ENCODE results near the gene C1QL2.
A peak's percentile ranks its signal among the peaks of the same experiment; 100 is the strongest.

Gene C1QL2

DNA sequence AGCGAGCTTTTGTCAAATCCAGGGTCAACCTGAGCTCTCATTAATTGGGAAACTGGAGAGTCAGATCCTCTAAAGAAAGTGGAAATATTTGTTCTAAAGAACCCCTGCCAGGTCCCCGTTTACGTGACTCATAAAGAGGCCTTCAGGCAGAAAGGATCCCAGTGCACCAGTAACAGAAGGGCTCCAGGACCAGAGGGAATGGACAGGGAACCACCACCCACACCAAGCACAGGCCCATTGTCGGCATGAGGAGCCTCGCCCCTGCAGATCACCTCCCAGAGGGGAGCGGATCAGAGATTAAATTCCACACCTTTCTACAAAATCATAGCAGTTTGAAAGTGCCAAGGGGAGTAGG lies 16.4 kb upstream of the C1QL2 start:
- TF ChIP-seq HDGF (IDR thresholded peaks at IDR 0.05; ENCODE audit: borderline replicate concordance): no peak
- TF ChIP-seq ELF4 (IDR thresholded peaks at IDR 0.05): no peak
- no peak for TF ChIP-seq FOXM1 (IDR thresholded peaks at IDR 0.05; ENCODE audit: borderline replicate concordance)
- no peak for TF ChIP-seq CTBP1 (IDR thresholded peaks at IDR 0.05; ENCODE audit: borderline replicate concordance)
- no peak for TF ChIP-seq PKNOX1 (IDR thresholded peaks at IDR 0.05)
- no peak for TF ChIP-seq TARDBP (IDR thresholded peaks at IDR 0.05)
- TF ChIP-seq ARNT (IDR thresholded peaks at IDR 0.05): no peak
- TF ChIP-seq FOXK2 (IDR thresholded peaks at IDR 0.05): no peak
- TF ChIP-seq ZNF384 (IDR thresholded peaks at IDR 0.05): no peak
- TF ChIP-seq SUZ12 (IDR thresholded peaks at IDR 0.05): no peak
- no peak for TF ChIP-seq SP1 (IDR thresholded peaks at IDR 0.05)
- TF ChIP-seq NFRKB (IDR thresholded peaks at IDR 0.05): no peak
- no peak for TF ChIP-seq BHLHE40 (IDR thresholded peaks at IDR 0.05; ENCODE audit: borderline replicate concordance)
- no peak for TF ChIP-seq LEF1 (IDR thresholded peaks at IDR 0.05; ENCODE audit: borderline replicate concordance)
- TF ChIP-seq FOXA1 (IDR thresholded peaks at IDR 0.05): no peak
- TF ChIP-seq L3MBTL2 (conservative IDR thresholded peaks at IDR 0.05): no peak
- ChIA-PET POLR2A (no interaction called here), CTCF (interaction anchor here (0.6 to 1.6 kb wide), 3 partner anchors 10 to 146 kb away, joined by 3 to 4 read pairs (median 4); no protein-coding TSS in a partner anchor)
- no peak for DNase-seq (ENCODE audit: extremely low spot score)

- CTCF ChIA-PET: interaction anchor here (0.6 to 1.6 kb wide), 4 partner anchors 11 to 146 kb away, joined by 3 to 4 read pairs (median 4); no protein-coding TSS in a partner anchor
- peak; percentile 78 for DNase-seq (ENCODE audit: extremely low spot score)
- POLR2A ChIA-PET: no interaction called here
- TF ChIP-seq CTBP1 (IDR thresholded peaks at IDR 0.05; ENCODE audit: borderline replicate concordance) (no peak), LEF1 (IDR thresholded peaks at IDR 0.05; ENCODE audit: borderline replicate concordance) (no peak), FOXM1 (IDR thresholded peaks at IDR 0.05; ENCODE audit: borderline replicate concordance) (no peak), SUZ12 (IDR thresholded peaks at IDR 0.05) (no peak), HDGF (IDR thresholded peaks at IDR 0.05; ENCODE audit: borderline replicate concordance) (no peak), SP1 (IDR thresholded peaks at IDR 0.05) (no peak), ZNF384 (IDR thresholded peaks at IDR 0.05) (no peak), ARNT (IDR thresholded peaks at IDR 0.05) (no peak), FOXK2 (IDR thresholded peaks at IDR 0.05) (no peak), ELF4 (IDR thresholded peaks at IDR 0.05) (no peak), L3MBTL2 (conservative IDR thresholded peaks at IDR 0.05) (no peak)
Measured at GRCh38 chr2:119174216-119174992, 15.9 kb upstream of the C1QL2 start.

DNA sequence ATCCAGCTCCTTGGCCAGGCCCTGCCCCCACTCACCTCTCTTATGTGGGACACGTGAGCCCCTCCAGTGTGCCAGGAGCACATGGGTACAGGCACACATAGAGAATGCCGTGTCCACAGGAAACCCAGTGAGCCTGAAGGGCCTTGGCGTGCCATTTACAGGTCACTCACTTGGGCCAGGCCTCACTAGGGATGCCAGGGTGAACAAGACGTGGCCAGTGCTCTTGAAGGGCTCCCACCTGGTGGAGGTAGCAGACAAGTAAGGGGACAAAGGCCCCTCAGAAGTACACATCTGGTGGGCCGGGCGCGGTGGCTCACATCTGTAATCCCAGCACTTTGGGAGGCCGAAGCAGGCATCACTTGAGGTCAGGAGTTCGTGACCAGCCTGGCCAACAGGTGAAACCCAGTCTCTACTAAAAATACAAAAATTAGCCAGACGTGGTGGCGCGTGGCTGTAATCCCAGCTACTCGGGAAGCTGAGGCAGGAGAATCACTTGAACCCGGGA lies 15.1 kb upstream of the C1QL2 start:
- no peak for DNase-seq (ENCODE audit: extremely low spot score)
- CTCF ChIA-PET: interaction anchor here (1.2 to 1.6 kb wide), 2 partner anchors 13 to 23 kb away, joined by 3 to 4 read pairs; no protein-coding TSS in a partner anchor
- TF ChIP-seq FOXA1 (IDR thresholded peaks at IDR 0.05): no peak
- TF ChIP-seq NFRKB (IDR thresholded peaks at IDR 0.05): no peak
- POLR2A ChIA-PET: no interaction called here

DNA sequence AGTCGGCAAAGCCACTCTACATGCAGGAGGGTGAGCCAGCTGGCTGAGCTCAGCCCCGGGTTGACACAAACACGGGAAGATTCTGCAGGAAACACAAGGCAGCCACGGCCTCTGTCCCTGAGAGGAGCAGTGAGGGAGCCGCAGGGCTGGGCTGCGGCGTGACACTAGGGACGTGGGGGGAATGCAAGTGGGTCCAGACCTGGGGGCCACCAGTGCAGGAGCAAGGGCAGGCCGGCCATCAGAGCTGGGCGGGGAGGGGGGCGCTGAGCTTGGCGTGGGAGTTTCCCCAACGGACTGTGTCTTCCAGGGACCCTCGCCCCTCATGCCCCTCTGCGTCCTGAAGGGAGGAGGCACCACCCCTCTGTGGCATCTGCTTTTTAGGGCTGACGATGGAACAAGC lies 12.0 kb upstream of the C1QL2 start:
- TF ChIP-seq FOXA1 (IDR thresholded peaks at IDR 0.05) (no peak), PKNOX1 (IDR thresholded peaks at IDR 0.05) (no peak), HDGF (IDR thresholded peaks at IDR 0.05; ENCODE audit: borderline replicate concordance) (no peak), NFRKB (IDR thresholded peaks at IDR 0.05) (no peak)
- ChIA-PET CTCF (no interaction called here), POLR2A (no interaction called here)
- no peak for DNase-seq (ENCODE audit: extremely low spot score)

DNA sequence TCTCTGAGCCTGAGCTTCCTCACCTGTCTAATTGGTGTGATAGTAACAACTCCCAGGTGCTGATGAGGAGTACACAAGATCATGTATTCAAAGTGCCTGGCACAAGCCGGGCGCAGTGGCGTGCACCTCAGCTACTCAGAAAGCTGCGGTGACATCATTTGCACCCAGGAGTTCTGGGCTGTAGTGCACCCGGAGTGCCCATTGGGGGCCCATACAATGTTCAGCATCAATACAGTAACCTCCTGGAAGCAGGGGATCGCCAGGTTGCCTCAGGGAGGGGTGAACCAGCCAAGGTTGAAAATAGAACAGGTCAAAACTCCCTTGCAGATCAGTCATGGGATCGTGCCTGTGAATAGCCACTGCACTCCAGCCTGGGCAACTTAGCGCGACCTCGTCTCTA lies 11.2 kb upstream of the C1QL2 start:
- POLR2A ChIA-PET: no interaction called here
- DNase-seq (ENCODE audit: extremely low spot score): no peak
- CTCF ChIA-PET: no interaction called here
- TF ChIP-seq PKNOX1 (IDR thresholded peaks at IDR 0.05) (no peak), BHLHE40 (IDR thresholded peaks at IDR 0.05; ENCODE audit: borderline replicate concordance) (no peak), ELF4 (IDR thresholded peaks at IDR 0.05) (no peak), HDGF (IDR thresholded peaks at IDR 0.05; ENCODE audit: borderline replicate concordance) (no peak), TARDBP (IDR thresholded peaks at IDR 0.05) (no peak), FOXM1 (IDR thresholded peaks at IDR 0.05; ENCODE audit: borderline replicate concordance) (no peak), L3MBTL2 (conservative IDR thresholded peaks at IDR 0.05) (no peak), ARNT (IDR thresholded peaks at IDR 0.05) (no peak), CTBP1 (IDR thresholded peaks at IDR 0.05; ENCODE audit: borderline replicate concordance) (no peak), FOXA1 (IDR thresholded peaks at IDR 0.05) (no peak)

DNA sequence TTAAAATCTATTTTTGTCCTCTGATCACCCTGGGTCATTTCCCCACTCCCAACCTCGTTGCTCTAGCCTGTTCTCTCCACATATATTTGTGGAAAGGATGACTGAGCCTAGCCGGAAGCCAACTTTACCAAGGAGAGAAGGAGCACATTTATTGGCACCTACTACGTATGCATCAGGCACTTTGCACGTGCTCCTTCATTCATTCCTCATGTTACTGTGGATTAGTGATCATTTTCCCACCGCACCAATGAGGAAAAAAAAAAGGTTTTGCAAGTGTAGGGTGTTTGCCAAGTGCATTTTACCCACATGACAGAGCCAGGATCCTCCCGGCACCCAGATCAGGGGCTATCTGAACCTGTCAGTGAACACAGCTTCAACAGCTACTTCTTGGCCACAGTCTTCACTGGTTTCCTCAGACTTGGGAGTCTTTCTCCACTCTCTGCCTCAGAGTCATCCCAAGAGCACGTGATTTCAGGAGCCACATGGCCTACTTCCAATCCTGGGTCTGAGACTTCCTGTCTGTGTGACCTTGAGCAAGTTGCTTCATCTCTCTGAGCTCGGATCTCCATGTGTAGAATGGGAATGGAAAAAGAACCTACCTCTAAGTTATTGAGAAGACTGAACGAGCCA lies 1.9 kb upstream of the C1QL2 start:
- CTCF ChIA-PET: interaction anchor here (1.2 kb wide), 1 partner anchor 13 kb away, joined by 3 read pairs; no protein-coding TSS in a partner anchor
- no peak for TF ChIP-seq FOXK2 (IDR thresholded peaks at IDR 0.05)
- no peak for TF ChIP-seq SP1 (IDR thresholded peaks at IDR 0.05)
- TF ChIP-seq CTBP1 (IDR thresholded peaks at IDR 0.05; ENCODE audit: borderline replicate concordance): no peak
- TF ChIP-seq FOXM1 (IDR thresholded peaks at IDR 0.05; ENCODE audit: borderline replicate concordance): no peak
- no peak for TF ChIP-seq TARDBP (IDR thresholded peaks at IDR 0.05)
- no peak for TF ChIP-seq ELF4 (IDR thresholded peaks at IDR 0.05)
- TF ChIP-seq ZNF384 (IDR thresholded peaks at IDR 0.05): no peak
- TF ChIP-seq NFRKB (IDR thresholded peaks at IDR 0.05): no peak
- no peak for TF ChIP-seq LEF1 (IDR thresholded peaks at IDR 0.05; ENCODE audit: borderline replicate concordance)
- TF ChIP-seq SUZ12 (IDR thresholded peaks at IDR 0.05): no peak
- no peak for TF ChIP-seq PKNOX1 (IDR thresholded peaks at IDR 0.05)
- no peak for TF ChIP-seq FOXA1 (IDR thresholded peaks at IDR 0.05)
- TF ChIP-seq ARNT (IDR thresholded peaks at IDR 0.05): no peak
- POLR2A ChIA-PET: no interaction called here
- DNase-seq (ENCODE audit: extremely low spot score): no peak
